SH-SY5Y (cell line): ENCODE data around the gene H1-8.

Source experiments
- GATA2 ChIP-seq: IDR thresholded peaks from 2 replicates; pipeline ENCODE4 v1.6.1; 2011; ENCODE audit warnings: mild to moderate bottlenecking, low read depth, low read length
- GATA3 ChIP-seq: IDR thresholded peaks from 2 replicates; pipeline ENCODE4 v1.6.1; 2011; ENCODE audit warnings: low read depth, mild to moderate bottlenecking, low read length, moderate library complexity

DNA sequence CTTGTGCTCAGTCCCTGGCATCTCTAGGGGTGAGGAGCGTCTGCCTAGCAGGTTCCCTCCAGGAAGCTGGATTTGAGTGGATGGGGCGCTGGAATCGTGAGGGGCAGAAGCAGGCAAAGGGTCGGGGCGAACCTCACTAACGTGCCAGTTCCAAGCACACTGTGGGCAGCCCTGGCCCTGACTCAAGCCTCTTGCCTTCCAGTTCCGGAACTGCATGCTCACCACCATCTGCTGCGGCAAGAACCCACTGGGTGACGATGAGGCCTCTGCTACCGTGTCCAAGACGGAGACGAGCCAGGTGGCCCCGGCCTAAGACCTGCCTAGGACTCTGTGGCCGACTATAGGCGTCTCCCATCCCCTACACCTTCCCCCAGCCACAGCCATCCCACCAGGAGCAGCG, 9.6 kb upstream of the H1-8 start:
- TF ChIP-seq GATA3 (no peak), GATA2 (no peak)
